Breast epithelium (tissue), 3 donors: Measurements from ENCODE around the gene ZMYND8.

Experiments used
- CTCF ChIP-seq, 3 donors: fragments of 450-650 bp; IDR thresholded peaks; one replicate each; pipeline ENCODE4 v1.5.1; 2016 to 2017; ENCODE audit warnings: antibody characterized with exemption in 3 of 3, mild to moderate bottlenecking in 3 of 3, moderate library complexity in 3 of 3
- POLR2A ChIP-seq: fragments of 450-650 bp; IDR thresholded peaks from one replicate; pipeline ENCODE4 v1.6.1; 2016; ENCODE audit warnings: antibody characterized with exemption, mild to moderate bottlenecking, moderate library complexity
- POLR2AphosphoS5 ChIP-seq, 3 donors: sonication (generic); formaldehyde crosslinking; IDR thresholded peaks; one replicate each; pipeline ENCODE4 v1.6.1; 2017; ENCODE audit warnings: antibody characterized with exemption in 3 of 3

- TF ChIP-seq CTCF (IDR thresholded peaks at IDR 0.05): no peak
- TF ChIP-seq POLR2A: no peak
- no peak for TF ChIP-seq POLR2AphosphoS5 (IDR thresholded peaks at IDR 0.05)
Observed at GRCh38 chr20:47235111-47235510, 121.4 kb downstream of the ZMYND8 start.
